ENCODE results near the gene ABHD12B. TPM values are rescaled to one million over a fixed set of nuclear protein-coding genes. Genes with fewer than 3 reads are reported as not detected.

The ABHD12B gene
- total RNA-seq, 2 donors from 2014 or later = not detected

DNA sequence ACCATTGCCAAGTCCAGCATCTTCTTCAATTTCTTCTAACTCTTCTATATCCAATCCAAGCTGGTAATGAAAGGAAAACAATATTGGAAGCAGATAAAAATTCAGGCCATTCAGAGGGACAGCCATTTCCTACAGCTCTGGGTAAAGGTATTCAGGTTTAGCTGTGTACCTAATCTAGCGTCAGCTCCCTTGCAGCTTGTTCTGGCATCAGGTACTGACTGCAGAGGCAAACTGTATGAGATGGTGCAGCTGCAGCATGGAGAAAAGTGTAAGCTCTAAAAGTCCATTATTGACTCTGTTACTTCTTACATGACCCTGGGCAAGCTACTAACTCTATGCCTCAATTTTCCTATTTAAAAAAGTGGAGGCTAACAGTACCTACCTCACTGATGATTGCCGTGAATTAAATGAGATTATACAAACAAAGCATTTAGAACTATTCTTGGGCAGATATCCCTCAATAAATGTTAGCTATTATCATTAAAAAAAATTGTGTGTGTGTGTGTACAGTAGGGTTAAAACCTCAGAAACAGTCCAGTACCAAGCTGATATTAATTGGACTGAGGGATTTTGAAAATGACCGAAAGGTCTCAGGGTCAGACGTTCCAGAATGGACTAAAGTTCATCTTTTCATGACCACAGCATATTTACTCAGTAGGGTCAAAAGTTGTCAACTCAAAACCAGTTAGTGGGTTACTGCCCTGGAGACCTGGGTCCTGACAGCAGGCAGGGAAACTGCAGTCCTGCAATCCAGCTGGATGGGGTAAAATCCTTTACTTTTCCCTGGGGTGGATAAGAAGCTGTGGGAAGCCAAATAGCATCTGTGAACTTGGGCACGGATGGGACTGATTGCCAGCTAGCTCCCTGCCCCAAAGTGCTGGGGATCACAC, 63.5 kb downstream of the ABHD12B start:
- H3K36me3 ChIP-seq = no peaks in the 10 kb centered on the region
- no peak overlapping the region for H3K27ac ChIP-seq
- TF ChIP-seq POLR2AphosphoS5 (IDR thresholded peaks at IDR 0.05) (no peak), POLR2A (IDR thresholded peaks at IDR 0.05) (no peak)
- TF ChIP-seq, protein P1, sequence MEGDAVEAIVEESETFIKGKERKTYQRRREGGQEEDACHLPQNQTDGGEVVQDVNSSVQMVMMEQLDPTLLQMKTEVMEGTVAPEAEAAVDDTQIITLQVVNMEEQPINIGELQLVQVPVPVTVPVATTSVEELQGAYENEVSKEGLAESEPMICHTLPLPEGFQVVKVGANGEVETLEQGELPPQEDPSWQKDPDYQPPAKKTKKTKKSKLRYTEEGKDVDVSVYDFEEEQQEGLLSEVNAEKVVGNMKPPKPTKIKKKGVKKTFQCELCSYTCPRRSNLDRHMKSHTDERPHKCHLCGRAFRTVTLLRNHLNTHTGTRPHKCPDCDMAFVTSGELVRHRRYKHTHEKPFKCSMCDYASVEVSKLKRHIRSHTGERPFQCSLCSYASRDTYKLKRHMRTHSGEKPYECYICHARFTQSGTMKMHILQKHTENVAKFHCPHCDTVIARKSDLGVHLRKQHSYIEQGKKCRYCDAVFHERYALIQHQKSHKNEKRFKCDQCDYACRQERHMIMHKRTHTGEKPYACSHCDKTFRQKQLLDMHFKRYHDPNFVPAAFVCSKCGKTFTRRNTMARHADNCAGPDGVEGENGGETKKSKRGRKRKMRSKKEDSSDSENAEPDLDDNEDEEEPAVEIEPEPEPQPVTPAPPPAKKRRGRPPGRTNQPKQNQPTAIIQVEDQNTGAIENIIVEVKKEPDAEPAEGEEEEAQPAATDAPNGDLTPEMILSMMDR (IDR thresholded peaks at IDR 0.05) = no peak
- intact Hi-C loops (cut with DNase I) = no loop called here
- no peak for DNase-seq (ENCODE audit: low spot score)
- whole genome bisulfite sequencing = 77% methylated on average over 5 of the region's 5 CpGs
- no peaks in the 10 kb centered on the region for H3K27me3 ChIP-seq (replicated peaks; ENCODE audit: insufficient read depth)
- H3K9me3 ChIP-seq = no peaks in the 10 kb centered on the region
- no peaks in the 10 kb centered on the region for H3K4me1 ChIP-seq (replicated peaks)
- no peak overlapping the region for H3K4me3 ChIP-seq

DNA sequence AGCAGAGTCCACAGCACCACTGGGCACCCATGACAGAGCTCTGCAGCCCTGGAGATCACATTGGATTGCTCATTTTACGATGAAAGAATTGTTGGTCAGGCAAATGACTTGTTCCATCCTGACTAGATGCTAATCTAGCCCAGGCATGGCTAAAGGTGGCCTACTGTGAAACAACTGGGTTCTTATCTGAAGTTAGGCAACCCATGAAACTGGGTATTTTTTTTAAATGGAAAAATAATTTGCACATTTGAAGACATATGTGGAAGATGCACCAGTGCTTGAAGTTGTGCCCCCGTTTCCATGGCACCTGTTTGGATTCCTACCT, 64.1 kb downstream of the ABHD12B start:
- TF ChIP-seq, protein P1 (IDR thresholded peaks at IDR 0.05) = no peak
- intact Hi-C loops (cut with DNase I) = no loop called here
- Histone ChIP-seq H3K4me3 (no peak overlapping the region), H3K27ac (no peak overlapping the region), H3K27me3 (replicated peaks; ENCODE audit: insufficient read depth) (no peaks in the 10 kb centered on the region), H3K36me3 (no peaks in the 10 kb centered on the region), H3K9me3 (no peaks in the 10 kb centered on the region), H3K4me1 (replicated peaks) (no peaks in the 10 kb centered on the region)
- WGBS = 78% methylated on average over 2 of the region's 2 CpGs
- DNase-seq (ENCODE audit: low spot score) = no peak

DNA sequence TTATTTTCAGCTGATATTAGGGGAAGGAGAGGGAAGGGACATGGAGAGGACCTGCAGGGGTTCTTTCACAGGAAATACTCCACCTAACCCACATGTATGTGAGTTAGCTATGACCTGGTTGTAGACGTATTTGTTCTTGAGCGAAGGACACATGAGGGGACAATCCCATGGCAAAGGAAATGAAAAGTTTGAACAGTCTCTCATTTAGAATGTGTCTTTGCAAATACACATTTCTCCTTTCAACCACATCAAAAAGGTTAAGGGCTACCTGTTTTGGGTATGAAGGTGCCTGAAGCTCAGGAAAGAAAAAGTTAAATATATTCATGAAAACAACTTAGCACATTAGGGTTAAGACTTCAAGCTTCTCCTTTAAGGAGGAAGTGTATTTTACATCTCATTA, 65.0 kb downstream of the ABHD12B start:
- Histone ChIP-seq H3K27me3 (replicated peaks; ENCODE audit: insufficient read depth) (no peaks in the 10 kb centered on the region), H3K36me3 (no peaks in the 10 kb centered on the region), H3K4me1 (replicated peaks) (no peaks in the 10 kb centered on the region), H3K27ac (no peak overlapping the region), H3K9me3 (no peaks in the 10 kb centered on the region), H3K4me3 (no peak overlapping the region)
- DNase-seq (ENCODE audit: low spot score) = no peak
- TF ChIP-seq POLR2AphosphoS5 (IDR thresholded peaks at IDR 0.05) (no peak), POLR2A (IDR thresholded peaks at IDR 0.05) (no peak)
- TF ChIP-seq, protein P1 (IDR thresholded peaks at IDR 0.05) = no peak
- WGBS = 88% methylated on average over 2 of the region's 2 CpGs
- intact Hi-C loops (cut with DNase I) = no loop called here

DNA sequence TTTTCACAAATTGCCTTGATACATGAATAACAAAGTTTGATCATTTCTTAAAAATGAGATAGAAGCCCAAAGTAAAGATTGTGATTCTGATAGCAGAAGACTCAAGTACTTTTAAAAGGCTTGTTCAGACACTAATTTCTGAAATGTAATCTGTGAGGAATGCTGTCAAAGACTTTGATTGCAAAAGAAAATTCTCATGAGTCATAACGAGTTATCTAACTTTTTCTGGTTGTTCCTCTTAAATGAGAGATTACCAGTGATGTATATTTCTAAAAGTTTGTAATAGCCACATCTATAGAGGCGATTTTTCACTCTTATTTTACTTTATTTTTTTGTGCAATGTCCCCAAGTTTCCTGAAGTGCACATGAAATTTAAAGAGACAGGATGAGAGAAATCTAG, 65.5 kb downstream of the ABHD12B start:
- Histone ChIP-seq H3K36me3 (no peaks in the 10 kb centered on the region), H3K4me1 (replicated peaks) (no peaks in the 10 kb centered on the region), H3K9me3 (no peaks in the 10 kb centered on the region), H3K27me3 (replicated peaks; ENCODE audit: insufficient read depth) (no peaks in the 10 kb centered on the region), H3K27ac (no peak overlapping the region), H3K4me3 (no peak overlapping the region)
- WGBS = 68% methylated on average over 2 of the region's 2 CpGs
- intact Hi-C loops (cut with DNase I) = no loop called here
- no peak for DNase-seq (ENCODE audit: low spot score)
- TF ChIP-seq POLR2A (IDR thresholded peaks at IDR 0.05) (no peak), POLR2AphosphoS5 (IDR thresholded peaks at IDR 0.05) (no peak)
- TF ChIP-seq, protein P1 (IDR thresholded peaks at IDR 0.05) = no peak

DNA sequence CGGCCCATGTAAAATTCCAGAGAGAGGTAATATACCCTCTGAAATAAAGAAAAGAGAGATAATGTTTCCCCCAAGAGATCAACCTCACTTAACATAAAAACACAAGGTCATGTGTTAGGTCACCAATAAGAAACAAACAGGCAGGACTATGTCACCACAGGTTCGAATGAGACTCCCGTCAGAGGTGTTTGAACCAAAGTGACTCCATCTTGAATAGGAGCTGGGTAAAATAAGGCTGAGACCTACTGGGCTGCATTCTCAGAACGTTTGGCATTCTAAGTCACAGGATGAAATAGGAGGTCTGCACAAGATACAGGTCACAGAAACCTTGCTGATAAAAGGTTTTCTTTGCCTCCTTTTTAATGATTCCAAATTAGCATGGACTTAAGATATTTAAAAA, 65.9 kb downstream of the ABHD12B start:
- Histone ChIP-seq H3K9me3 (no peaks in the 10 kb centered on the region), H3K4me1 (replicated peaks) (no peaks in the 10 kb centered on the region), H3K36me3 (no peaks in the 10 kb centered on the region), H3K27ac (no peak overlapping the region), H3K4me3 (no peak overlapping the region), H3K27me3 (replicated peaks; ENCODE audit: insufficient read depth) (no peaks in the 10 kb centered on the region)
- intact Hi-C loops (cut with DNase I) = no loop called here
- 89% methylated on average over 4 of the region's 4 CpGs for WGBS
- TF ChIP-seq POLR2A (IDR thresholded peaks at IDR 0.05) (no peak), POLR2AphosphoS5 (IDR thresholded peaks at IDR 0.05) (no peak)
- TF ChIP-seq, protein P1 (IDR thresholded peaks at IDR 0.05) = no peak
- DNase-seq (ENCODE audit: low spot score) = no peak

Data from prostate gland (tissue), 2 donors.